PC-3 (cell line): ENCODE data around the gene FOXD3.

ENCODE experiments used
- CTCF ChIP-seq: fragments of 300-600 bp; sonication (generic); conservative IDR thresholded peaks from 2 replicates; pipeline ENCODE4 v1.5.1; 2017; ENCODE audit warnings: antibody characterized with exemption, low read depth, mild to moderate bottlenecking, low read length
- EZH2 ChIP-seq: fragments of 300-600 bp; sonication (generic); IDR thresholded peaks from one replicate; pipeline ENCODE4 v1.6.1; 2017; ENCODE audit warnings: antibody characterized with exemption, mild to moderate bottlenecking, low read length; ENCODE audit not compliant: unreplicated experiment
- EZH2phosphoT487 ChIP-seq: fragments of 300-600 bp; sonication (generic); IDR thresholded peaks from 2 replicates; pipeline ENCODE4 v1.6.1; 2018; ENCODE audit warnings: mild to moderate bottlenecking, antibody characterized with exemption, low read length, borderline replicate concordance

GRCh38 chr1:63307196-63307794 is 15.1 kb upstream of the FOXD3 start:
- no peak for TF ChIP-seq CTCF
- no peak for TF ChIP-seq EZH2
- no peak for TF ChIP-seq EZH2phosphoT487
